GM20431 (cell line): ENCODE measurements around the gene PRR15L.
"Not testable (repeated sequence)": the region's sequence is repeated elsewhere in the genome, so short reads cannot be mapped to it uniquely, and the experiment has no call there.

ENCODE experiments used
- in situ Hi-C: fragments of 300-500 bp; cut with MseI, MboI; formaldehyde crosslinking; loops from one replicate; pipeline ENCODE4 v1.15.0; 2020; ENCODE audit warnings: low sequenced_read_pairs; ENCODE audit not compliant: unreplicated experiment

PRR15L gene

GRCh38 chr17:47942568-47942967 is 15.1 kb downstream of the PRR15L start:
- in situ Hi-C loops, result no loop called here

- in situ Hi-C loops, result no loop called here
Observed at GRCh38 chr17:47942096-47942510, 15.6 kb downstream of the PRR15L start.

GRCh38 chr17:47941246-47942095 is 16.2 kb downstream of the PRR15L start, which contains the start of gene PNPO:
TSS of gene PNPO (plus strand) at chr17:47941571. CDS start at chr17:47941676, 105 bp downstream.
- in situ Hi-C loops, result no loop called here

GRCh38 chr17:47937941-47938340 is 19.7 kb downstream of the PRR15L start:
- in situ Hi-C loops, result no loop called here

GRCh38 chr17:47935961-47936360 is 21.7 kb downstream of the PRR15L start:
- in situ Hi-C loops, result no loop called here

- in situ Hi-C loops, result not testable (repeated sequence)
Observed at GRCh38 chr17:47935468-47935867, 22.2 kb downstream of the PRR15L start.

GRCh38 chr17:47934856-47935255 is 22.8 kb downstream of the PRR15L start:
- in situ Hi-C loops, result no loop called here

- in situ Hi-C loops, result no loop called here
Observed at GRCh38 chr17:47931848-47932247, 25.8 kb downstream of the PRR15L start.

- in situ Hi-C loops, result no loop called here
Observed at GRCh38 chr17:47929218-47930000, 28.3 kb downstream of the PRR15L start.

GRCh38 chr17:47928415-47928814 is 29.3 kb downstream of the PRR15L start:
- in situ Hi-C loops, result no loop called here

GRCh38 chr17:47927821-47928400 is 29.8 kb downstream of the PRR15L start:
- in situ Hi-C loops, result no loop called here

- in situ Hi-C loops, result no loop called here
Observed at GRCh38 chr17:47925678-47925988, 32.0 kb downstream of the PRR15L start.

- in situ Hi-C loops, result no loop called here
Observed at GRCh38 chr17:47924785-47925677, 32.7 kb downstream of the PRR15L start.

- in situ Hi-C loops, result not testable (repeated sequence)
Observed at GRCh38 chr17:47919889-47920288, 37.8 kb downstream of the PRR15L start.

- in situ Hi-C loops, result no loop called here
Observed at GRCh38 chr17:47918991-47919390, 38.7 kb downstream of the PRR15L start.

GRCh38 chr17:47918006-47918405 is 39.7 kb downstream of the PRR15L start:
- in situ Hi-C loops, result no loop called here

- in situ Hi-C loops, result no loop called here
Observed at GRCh38 chr17:47917581-47917980, 40.1 kb downstream of the PRR15L start.

- in situ Hi-C loops, result no loop called here
Observed at GRCh38 chr17:47916489-47917208, 41.0 kb downstream of the PRR15L start.

GRCh38 chr17:47915776-47916398 is 41.8 kb downstream of the PRR15L start:
- in situ Hi-C loops, result no loop called here
